K562 (cell line): Measurements from ENCODE around the gene DYNLT5. TPM values are rescaled to one million over a fixed set of nuclear protein-coding genes. Genes with fewer than 3 reads are reported as not detected.

Experiments
- ARNT ChIP-seq, 2 experiments: fragments of 450-650 bp; IDR thresholded peaks; 2 replicates each; pipeline ENCODE4 v1.6.1; 2016; ENCODE audit warnings: mild to moderate bottlenecking in 1 of 2
- CREB5 ChIP-seq: fragments of 250-450 bp; sonication (Bioruptor Pico); IDR thresholded peaks from 2 replicates; pipeline ENCODE4 v1.5.0; 2020; ENCODE audit warnings: mild to moderate bottlenecking
- E2F8 ChIP-seq: fragments of 450-650 bp; IDR thresholded peaks from 2 replicates; pipeline ENCODE4 v1.7.1; 2018; ENCODE audit warnings: mild to moderate bottlenecking, low read depth; ENCODE audit not compliant: partially characterized antibody
- ETS1 ChIP-seq: conservative IDR thresholded peaks from 2 replicates; pipeline ENCODE4 v1.6.1; 2011; ENCODE audit warnings: low read depth, mild to moderate bottlenecking, low read length; ENCODE audit not compliant: control insufficient read depth
- FOXJ3 ChIP-seq: sonication (generic); formaldehyde crosslinking; IDR thresholded peaks from 2 replicates; pipeline ENCODE4 v1.4.0; 2020; ENCODE audit warnings: mild to moderate bottlenecking, missing genetic modification reagents
- HINFP ChIP-seq: fragments of 450-650 bp; conservative IDR thresholded peaks from 2 replicates; pipeline ENCODE4 v1.6.1; 2016; ENCODE audit warnings: missing genetic modification characterization, low read depth, mild to moderate bottlenecking, control low read depth, missing compliant biosample characterization
- HNRNPUL1 ChIP-seq: fragments of 200-400 bp; formaldehyde crosslinking; IDR thresholded peaks from 2 replicates; pipeline ENCODE4 v1.6.1; 2017; ENCODE audit warnings: low read length
- NCOA2 ChIP-seq, 2 experiments: fragments of 450-650 bp; IDR thresholded peaks; 2 replicates each; pipeline ENCODE4 v1.6.1; 2018; ENCODE audit warnings: mild to moderate bottlenecking in 2 of 2, moderate library complexity in 1 of 2; ENCODE audit not compliant: partially characterized antibody in 2 of 2
- NKRF ChIP-seq: fragments of 450-650 bp; IDR thresholded peaks from 2 replicates; pipeline ENCODE4 v1.6.1; 2016; ENCODE audit warnings: borderline replicate concordance
- PRPF4 ChIP-seq: fragments of 200-400 bp; formaldehyde crosslinking; IDR thresholded peaks from one replicate; pipeline ENCODE4 v1.6.1; 2017; ENCODE audit warnings: low read length, low read depth, mild to moderate bottlenecking; ENCODE audit not compliant: insufficient read depth, poor library complexity, severe bottlenecking
- TAF9B ChIP-seq: fragments of 450-650 bp; IDR thresholded peaks from 2 replicates; pipeline ENCODE4 v1.6.1; 2018; ENCODE audit warnings: mild to moderate bottlenecking; ENCODE audit not compliant: partially characterized antibody
- TBL1XR1 ChIP-seq, 2 experiments: IDR thresholded peaks; 2 replicates each; pipeline ENCODE4 v1.6.1; 2012; ENCODE audit warnings: improper control_type of control experiment in 2 of 2, low read length in 2 of 2, mild to moderate bottlenecking in 1 of 2
- U2AF1 ChIP-seq: fragments of 200-400 bp; formaldehyde crosslinking; optimal IDR thresholded peaks from 2 replicates; pipeline ENCODE3; 2017; ENCODE audit warnings: mild to moderate bottlenecking, low read depth, low read length, moderate library complexity
- WHSC1 ChIP-seq: IDR thresholded peaks from one replicate; pipeline ENCODE4 v1.6.1; 2012; ENCODE audit warnings: low read length, control low read depth, inconsistent platforms
- ZC3H4 ChIP-seq: sonication (generic); formaldehyde crosslinking; IDR thresholded peaks from 2 replicates; pipeline ENCODE4 v1.9.0; 2021; ENCODE audit warnings: missing genetic modification reagents, borderline replicate concordance
- ZKSCAN1 ChIP-seq: fragments of 150-350 bp; IDR thresholded peaks from 2 replicates; pipeline ENCODE4 v1.6.1; 2016; ENCODE audit warnings: low read depth, low read length
- polyA plus RNA-seq, 8 experiments: library from polyadenylated mRNA; depleted of rRNA in 4 of 8; stranded (reverse) in 5 of 8; unstranded in 3 of 8; fragments of >200 nt; fragmentation: Nextera tagmentation in 2 of 8; fragmentation: Illumina TruSeq in 1 of 8; extraction: Ambion mirVana in 2 of 8; extraction: Trizol in 1 of 8; gene quantifications; 2 replicates each; pipeline versions ENCODE4 v1.2.1 to v1.2.3, GENCODE V29; 2011 to 2014; ENCODE audit warnings: inconsistent platforms in 1 of 8, missing spikeins in 1 of 8
- total RNA-seq, 7 experiments: library from RNA; depleted of rRNA in 6 of 7; stranded (reverse); fragments of >200 nt in 6 of 7; fragmentation: Illumina TruSeq in 2 of 7; extraction: Trizol in 2 of 7; gene quantifications; 2 replicates each; pipeline versions ENCODE4 v1.2.1 to v1.2.3, GENCODE V29; 2011 to 2021; ENCODE audit warnings: low replicate concordance in 1 of 7

Gene DYNLT5
- total and polyA plus RNA-seq, 9 of the 15 experiments (the other 6 are each of a cell fraction or from before 2014, with no cell fraction given) = not detected

- TF ChIP-seq ETS1 (no peak), E2F8 (no peak), HNRNPUL1 (no peak), HINFP (tag) (no peak), TBL1XR1 (IDR thresholded peaks at IDR 0.05; ENCODE audit: low read length in 2 of 2) (peak in 1 of 2 experiments; percentile 91; a peak in 2 of 4 replicates), ARNT (IDR thresholded peaks at IDR 0.05) (peak in 1 of 2 experiments; percentile 94; a peak in 3 of 4 replicates), NCOA2 (IDR thresholded peaks at IDR 0.05; ENCODE audit: partially characterized antibody in 2 of 2) (no peak), PRPF4 (no peak), CREB5 (CRISPR knock-in tag) (no peak), TAF9B (peak; percentile 54), NKRF (no peak), FOXJ3 (no peak), ZC3H4 (CRISPR knock-in tag) (no peak), WHSC1 (no peak), ZKSCAN1 (no peak), U2AF1 (no peak)
Measured at GRCh38 chr1:66758241-66758755, 6.0 kb downstream of the DYNLT5 start (continued).
